Measurements from ENCODE around the gene DNAH10. TPM values are rescaled to one million over a fixed set of nuclear protein-coding genes. Genes with fewer than 3 reads are reported as not detected.

The DNAH10 gene
- total RNA-seq, 1 donor from 2014 or later: 0.54 TPM

DNA sequence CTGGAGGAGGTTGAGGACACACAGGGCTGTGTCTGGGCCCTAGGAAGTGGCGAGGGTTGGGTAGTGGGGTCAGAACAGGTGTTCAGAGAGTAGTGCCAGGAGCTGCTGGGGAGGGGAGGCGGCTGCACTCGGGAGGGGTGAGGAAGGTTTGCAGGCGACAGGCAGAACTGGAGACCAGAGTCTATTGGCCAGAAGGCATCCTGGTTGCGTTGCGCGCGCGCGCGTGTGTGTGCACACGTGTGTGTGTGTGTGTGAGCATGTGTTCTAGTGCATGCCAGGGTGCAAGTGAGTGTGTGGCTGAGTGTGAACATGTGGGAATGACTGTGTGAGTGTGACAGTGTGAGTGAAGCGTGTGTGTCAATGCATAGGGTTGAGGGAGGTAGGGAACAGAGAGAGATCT lies 124.2 kb downstream of the DNAH10 start:
- Histone ChIP-seq H4K20me1 (ENCODE audit: insufficient read depth, low read length) (no peaks in the 10 kb centered on the region), H3K4me1 (ENCODE audit: insufficient read depth, low read length) (peaks cover under 1% of the 10 kb centered on the region), H3K4me3 (ENCODE audit: insufficient read depth, low read depth, low read length) (no peak overlapping the region), H3K79me2 (ENCODE audit: insufficient read depth, low read length) (no peaks in the 10 kb centered on the region), H3K27ac (ENCODE audit: low read depth, low read length) (no peak overlapping the region), H3K9ac (ENCODE audit: low read length) (no peak overlapping the region), H3K9me3 (ENCODE audit: insufficient read depth, low read depth, low read length) (no peaks in the 10 kb centered on the region), H3K4me2 (ENCODE audit: low read length) (no peak overlapping the region), H3K36me3 (ENCODE audit: insufficient read depth, low read length) (no peaks in the 10 kb centered on the region), H2AFZ (ENCODE audit: low read depth, low read length) (no peak overlapping the region), H3K27me3 (ENCODE audit: insufficient read depth, low read length) (peaks cover 15% of the 10 kb centered on the region)
- H3K4me3 Mint-ChIP-seq (ENCODE audit: unreplicated experiment): no peak overlapping the region
- peaks cover 4% of the 10 kb centered on the region for H3K36me3 Mint-ChIP-seq (ENCODE audit: low read depth, unreplicated experiment)
- TF ChIP-seq CTCF (IDR thresholded peaks at IDR 0.05; ENCODE audit: insufficient read depth, low read depth, low read length): no peak
- TF ChIP-seq EZH2 (IDR thresholded peaks at IDR 0.05; ENCODE audit: insufficient read depth, low read length): no peak
- FAIRE-seq (no peak), DNase-seq (ENCODE audit: low read depth) (no peak)
- peaks cover 32% of the 10 kb centered on the region for H3K27me3 Mint-ChIP-seq (ENCODE audit: low read depth, unreplicated experiment)
- H3K4me1 Mint-ChIP-seq (ENCODE audit: low read depth, unreplicated experiment): peaks cover 3% of the 10 kb centered on the region
- H3K9me3 Mint-ChIP-seq (ENCODE audit: unreplicated experiment): peaks cover 11% of the 10 kb centered on the region
- H3K27ac Mint-ChIP-seq (ENCODE audit: unreplicated experiment): no peak overlapping the region

DNA sequence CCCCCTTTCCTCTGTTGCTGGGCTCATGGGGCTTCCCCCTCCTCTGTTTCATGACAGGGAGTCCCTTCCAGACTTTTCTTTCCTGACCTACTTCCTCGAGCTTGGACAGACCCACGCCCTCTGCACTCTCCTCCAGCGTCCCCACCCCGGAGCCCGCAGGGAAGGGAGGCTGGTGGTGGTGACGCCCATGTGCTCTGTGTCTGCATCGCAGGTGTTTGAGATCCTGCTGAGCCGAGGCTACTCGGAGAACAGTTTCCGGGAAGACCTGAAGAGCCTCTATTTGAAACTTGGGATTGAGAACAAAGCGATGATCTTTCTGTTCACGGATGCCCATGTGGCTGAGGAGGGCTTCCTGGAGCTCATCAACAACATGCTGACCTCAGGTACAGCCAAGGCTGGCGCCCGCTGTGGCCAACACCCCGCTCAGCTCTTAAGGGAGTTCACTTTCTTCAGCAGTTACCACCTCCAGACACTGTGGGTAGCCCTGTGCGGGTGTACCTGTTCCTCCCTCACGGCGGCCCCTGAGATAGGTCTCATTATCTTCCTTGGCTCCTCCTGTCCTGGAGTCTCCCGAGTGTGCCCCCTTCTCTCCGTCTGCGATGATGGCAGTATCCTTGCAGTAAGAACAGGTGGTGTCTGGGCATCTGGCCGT lies 125.0 kb downstream of the DNAH10 start:
- Mint-ChIP-seq H3K9me3 (ENCODE audit: unreplicated experiment) (peaks cover 11% of the 10 kb centered on the region), H3K4me3 (ENCODE audit: unreplicated experiment) (no peak overlapping the region), H3K27me3 (ENCODE audit: low read depth, unreplicated experiment) (peaks cover 36% of the 10 kb centered on the region), H3K36me3 (ENCODE audit: low read depth, unreplicated experiment) (peaks cover 4% of the 10 kb centered on the region), H3K4me1 (ENCODE audit: low read depth, unreplicated experiment) (peaks cover 3% of the 10 kb centered on the region), H3K27ac (ENCODE audit: unreplicated experiment) (no peak overlapping the region)
- FAIRE-seq: no peak
- no peaks in the 10 kb centered on the region for H3K9me3 ChIP-seq (ENCODE audit: insufficient read depth, low read depth, low read length)
- peaks cover 15% of the 10 kb centered on the region for H3K27me3 ChIP-seq (ENCODE audit: insufficient read depth, low read length)
- no peaks in the 10 kb centered on the region for H3K36me3 ChIP-seq (ENCODE audit: insufficient read depth, low read length)
- H3K27ac ChIP-seq (ENCODE audit: low read depth, low read length): no peak overlapping the region
- no peaks in the 10 kb centered on the region for H4K20me1 ChIP-seq (ENCODE audit: insufficient read depth, low read length)
- no peak overlapping the region for H2AFZ ChIP-seq (ENCODE audit: low read depth, low read length)
- no peak overlapping the region for H3K4me3 ChIP-seq (ENCODE audit: insufficient read depth, low read depth, low read length)
- no peaks in the 10 kb centered on the region for H3K79me2 ChIP-seq (ENCODE audit: insufficient read depth, low read length)
- TF ChIP-seq CTCF (IDR thresholded peaks at IDR 0.05; ENCODE audit: insufficient read depth, low read depth, low read length) (no peak), EZH2 (IDR thresholded peaks at IDR 0.05; ENCODE audit: insufficient read depth, low read length) (no peak)
- no peak overlapping the region for H3K9ac ChIP-seq (ENCODE audit: low read length)
- no peak overlapping the region for H3K4me2 ChIP-seq (ENCODE audit: low read length)
- no peak for DNase-seq (ENCODE audit: low read depth)
- peaks cover 3% of the 10 kb centered on the region for H3K4me1 ChIP-seq (ENCODE audit: insufficient read depth, low read length)

- no peak overlapping the region for H3K9ac ChIP-seq (ENCODE audit: low read length)
- DNase-seq (ENCODE audit: low read depth) (no peak), FAIRE-seq (no peak)
- H3K27me3 ChIP-seq (ENCODE audit: insufficient read depth, low read length): peaks cover 15% of the 10 kb centered on the region
- no peak overlapping the region for H3K27ac Mint-ChIP-seq (ENCODE audit: unreplicated experiment)
- H3K4me2 ChIP-seq (ENCODE audit: low read length): no peak overlapping the region
- H3K9me3 Mint-ChIP-seq (ENCODE audit: unreplicated experiment): peaks cover 11% of the 10 kb centered on the region
- H3K36me3 ChIP-seq (ENCODE audit: insufficient read depth, low read length): no peaks in the 10 kb centered on the region
- peaks cover 3% of the 10 kb centered on the region for H3K4me1 ChIP-seq (ENCODE audit: insufficient read depth, low read length)
- H2AFZ ChIP-seq (ENCODE audit: low read depth, low read length): no peak overlapping the region
- no peaks in the 10 kb centered on the region for H4K20me1 ChIP-seq (ENCODE audit: insufficient read depth, low read length)
- H3K36me3 Mint-ChIP-seq (ENCODE audit: low read depth, unreplicated experiment): peaks cover 4% of the 10 kb centered on the region
- TF ChIP-seq EZH2 (IDR thresholded peaks at IDR 0.05; ENCODE audit: insufficient read depth, low read length): no peak
- no peak overlapping the region for H3K27ac ChIP-seq (ENCODE audit: low read depth, low read length)
- H3K4me3 ChIP-seq (ENCODE audit: insufficient read depth, low read depth, low read length): no peak overlapping the region
- H3K79me2 ChIP-seq (ENCODE audit: insufficient read depth, low read length): no peaks in the 10 kb centered on the region
- H3K4me3 Mint-ChIP-seq (ENCODE audit: unreplicated experiment): no peak overlapping the region
- peaks cover 42% of the 10 kb centered on the region for H3K27me3 Mint-ChIP-seq (ENCODE audit: low read depth, unreplicated experiment)
- no peaks in the 10 kb centered on the region for H3K9me3 ChIP-seq (ENCODE audit: insufficient read depth, low read depth, low read length)
- peaks cover 3% of the 10 kb centered on the region for H3K4me1 Mint-ChIP-seq (ENCODE audit: low read depth, unreplicated experiment)
These were observed 126.9 kb downstream of the DNAH10 start for GRCh38 chr12:123888989-123889388.

All from astrocyte (in vitro differentiated cells and primary cell).